Stomach (tissue), 9 donors: Measurements from ENCODE around the gene SFPQ. TPM values are rescaled to one million over a fixed set of nuclear protein-coding genes. Genes with fewer than 3 reads are reported as not detected.
A peak's percentile ranks its signal among the peaks of the same experiment; 100 is the strongest.

ENCODE experiments used
- DNase-seq, 2 donors: peaks; one replicate each; pipeline versions ENCODE4 v3.0.0 to v3.0.0-alpha.2; 2013 to 2019
- H3K27ac ChIP-seq, 5 donors: fragments of 200-600 bp in 4 of 5; sonication (generic) in 4 of 5; one replicate each; pipeline ENCODE4 v1.5.1; 2013 to 2019; ENCODE audit warnings: mild to moderate bottlenecking in 1 of 5, moderate library complexity in 1 of 5
- H3K27me3 ChIP-seq, 3 donors: fragments of 200-600 bp; sonication (generic); one replicate each; pipeline ENCODE4 v1.5.1; 2017 to 2019; ENCODE audit warnings: mixed run types in 1 of 3
- H3K36me3 ChIP-seq, 4 donors: fragments of 200-600 bp; sonication (generic); 1 replicate in 3 of 4; 2 replicates in 1 of 4; pipeline ENCODE4 v1.5.1; 2016 to 2019
- H3K4me1 ChIP-seq, 4 donors: fragments of 200-600 bp; sonication (generic); one replicate each; pipeline ENCODE4 v1.5.1; 2016 to 2019
- H3K4me3 ChIP-seq, 4 donors: fragments of 200-600 bp; sonication (generic) in 3 of 4; one replicate each; pipeline ENCODE4 v1.5.1; 2016 to 2019; ENCODE audit warnings: mild to moderate bottlenecking in 1 of 4
- H3K9me3 ChIP-seq, 4 donors: fragments of 200-600 bp; sonication (generic); one replicate each; pipeline ENCODE4 v1.5.1; 2016 to 2019
- CTCF ChIP-seq, 7 experiments: fragments of 450-650 bp in 4 of 7; fragments of 200-600 bp in 3 of 7; sonication (generic) in 3 of 7; IDR thresholded peaks; one replicate each; pipeline ENCODE4 v1.5.1; 2016 to 2019; ENCODE audit warnings: antibody characterized with exemption in 7 of 7, control low read depth in 2 of 7, mild to moderate bottlenecking in 1 of 7
- EP300 ChIP-seq: sonication (generic); formaldehyde crosslinking; IDR thresholded peaks from one replicate; pipeline ENCODE4 v1.6.1; 2017; ENCODE audit warnings: antibody characterized with exemption
- POLR2A ChIP-seq, 4 donors: fragments of 450-650 bp; IDR thresholded peaks; one replicate each; pipeline ENCODE4 v1.6.1; 2016; ENCODE audit warnings: antibody characterized with exemption in 4 of 4, control low read depth in 2 of 4, mild to moderate bottlenecking in 1 of 4, moderate library complexity in 1 of 4
- POLR2AphosphoS5 ChIP-seq, 3 donors: sonication (generic); formaldehyde crosslinking; IDR thresholded peaks; one replicate each; pipeline ENCODE4 v1.6.1; 2016; ENCODE audit warnings: antibody characterized with exemption in 3 of 3
- WGBS, 5 donors: extraction: QIAGEN DNeasy Blood & Tissue Kit in 3 of 5; methylation state at CpG; one replicate each; pipeline versions ENCODE4 v1.1.5 to v1.1.7; 2013 to 2018; 5-methylcytosine and 5-hydroxymethylcytosine counted together
- intact Hi-C: fragments of 100-400 bp; cut with DNase I; formaldehyde crosslinking; loops from one replicate; pipeline ENCODE4 v1.15.1; 2023; ENCODE audit warnings: low total_unique reads
- polyA plus RNA-seq, 3 donors: library from polyadenylated mRNA; stranded (reverse); fragments of 200-250 nt; gene quantifications; one replicate each; pipeline ENCODE4 v1.2.3, GENCODE V29; 2013
- total RNA-seq, 5 donors: library from RNA; depleted of rRNA; stranded (reverse); fragments of >200 nt; gene quantifications; one replicate each; pipeline versions ENCODE4 v1.1.0 to v1.2.3, GENCODE V29; 2014 to 2016
- donor health status: healthy with polysubstance abuse.
- donor health status: Bipolar disorder and iron deficiency.
- donor health status: healthy.

Gene SFPQ
- total and polyA plus RNA-seq, 8 donors = 86.8 to 523 (median 210) TPM

- no peaks in the 10 kb centered on the region for H3K36me3 ChIP-seq
- no peaks in the 10 kb centered on the region for H3K27me3 ChIP-seq
- peaks cover 0 to 8% (median 3%) of the 10 kb centered on the region in 4 donors for H3K4me1 ChIP-seq
- 44 to 74% (median 59%) methylated on average over 1 of the region's 1 CpG for WGBS, 5 donors
- no peaks in the 10 kb centered on the region for H3K9me3 ChIP-seq
- no peak overlapping the region for H3K4me3 ChIP-seq
- H3K27ac ChIP-seq = no peak overlapping the region
- TF ChIP-seq POLR2A (IDR thresholded peaks at IDR 0.05) (no peak), EP300 (no peak), CTCF (IDR thresholded peaks at IDR 0.05) (no peak), POLR2AphosphoS5 (IDR thresholded peaks at IDR 0.05) (no peak)
- DNase-seq = no peak
- intact Hi-C loops = loop anchor here (5.0 kb wide), 1 partner anchor 94 kb away; no protein-coding TSS in a partner anchor
Observed at GRCh38 chr1:35203295-35203694, 10.3 kb upstream of the SFPQ start.

- Histone ChIP-seq H3K9me3 (no peaks in the 10 kb centered on the region), H3K4me3 (no peak overlapping the region), H3K27ac (no peak overlapping the region), H3K36me3 (no peaks in the 10 kb centered on the region), H3K4me1 (peaks cover 0 to 8% (median 3%) of the 10 kb centered on the region in 4 donors), H3K27me3 (no peaks in the 10 kb centered on the region)
- intact Hi-C loops = loop anchor here (5.0 kb wide), 1 partner anchor 95 kb away; no protein-coding TSS in a partner anchor
- DNase-seq = peak; percentile 71 to 93
- WGBS, 5 donors = 21 to 26% (median 26%) methylated on average over 6 of the region's 6 CpGs
- TF ChIP-seq POLR2A (IDR thresholded peaks at IDR 0.05) = no peak
- no peak for TF ChIP-seq EP300
- TF ChIP-seq POLR2AphosphoS5 (IDR thresholded peaks at IDR 0.05) = peak in 1 of 3 donors; percentile 77
- TF ChIP-seq CTCF (IDR thresholded peaks at IDR 0.05) = peak in 5 of 7 experiments; percentile 67 to 86 (median 79)
Observed at GRCh38 chr1:35202048-35202719, 9.2 kb upstream of the SFPQ start.

GRCh38 chr1:35201631-35202030, 8.7 kb upstream of the SFPQ start:
- Histone ChIP-seq H3K27ac (no peak overlapping the region), H3K4me1 (peaks cover 0 to 8% (median 3%) of the 10 kb centered on the region in 4 donors), H3K36me3 (no peaks in the 10 kb centered on the region), H3K9me3 (no peaks in the 10 kb centered on the region), H3K27me3 (no peaks in the 10 kb centered on the region), H3K4me3 (no peak overlapping the region)
- intact Hi-C loops = loop anchor here (5.0 kb wide), 1 partner anchor 96 kb away; no protein-coding TSS in a partner anchor
- TF ChIP-seq POLR2AphosphoS5 (IDR thresholded peaks at IDR 0.05) = no peak
- no peak for TF ChIP-seq EP300
- no peak for TF ChIP-seq CTCF (IDR thresholded peaks at IDR 0.05)
- no peak for TF ChIP-seq POLR2A (IDR thresholded peaks at IDR 0.05)
- no peak for DNase-seq
- WGBS, 5 donors = 36 to 46% (median 43%) methylated on average over 2 of the region's 2 CpGs

GRCh38 chr1:35192056-35192852, 691 bp downstream of the SFPQ start:
- Histone ChIP-seq H3K4me3 (peak overlapping the region; percentile 79 to 100 (median 95)), H3K4me1 (peaks cover 36 to 54% (median 44%) of the 10 kb centered on the region in 4 donors), H3K27ac (peak overlapping the region; percentile 98 to 100 (median 99)), H3K36me3 (peaks cover 36 to 42% (median 40%) of the 10 kb centered on the region in 4 donors), H3K27me3 (no peaks in the 10 kb centered on the region), H3K9me3 (no peaks in the 10 kb centered on the region)
- 0 to 1% (median 0%) methylated on average over 44 to 94 of the region's 94 CpGs for WGBS, 5 donors
- DNase-seq = peak; percentile 87 to 97
- intact Hi-C loops = no loop called here
- no peak for TF ChIP-seq POLR2A (IDR thresholded peaks at IDR 0.05)
- TF ChIP-seq POLR2AphosphoS5 (IDR thresholded peaks at IDR 0.05) = peak; percentile 37 to 64 (median 40)
- no peak for TF ChIP-seq EP300
- peak in 3 of 7 experiments; percentile 6 to 36 (median 12) for TF ChIP-seq CTCF (IDR thresholded peaks at IDR 0.05)
